GM18858 (cell line): Measurements from ENCODE around the gene CACHD1.

ENCODE experiments used
- ATAC-seq: cut with Tn5 transposase; IDR thresholded peaks from one replicate; pipeline ENCODE4 v1.9.1; 2021; ENCODE audit not compliant: unreplicated experiment

The CACHD1 gene

GRCh38 chr1:64519901-64520300 lies 50.0 kb downstream of the CACHD1 start:
- no peak for ATAC-seq

GRCh38 chr1:64522740-64523139 lies 52.8 kb downstream of the CACHD1 start:
- no peak for ATAC-seq

- no peak for ATAC-seq
Measured at GRCh38 chr1:64523413-64524337, 53.7 kb downstream of the CACHD1 start.

- ATAC-seq, result no peak
Measured at GRCh38 chr1:64524614-64525013, 54.7 kb downstream of the CACHD1 start.

- ATAC-seq, result no peak
Measured at GRCh38 chr1:64525116-64525686, 55.3 kb downstream of the CACHD1 start.

GRCh38 chr1:64526312-64526711 lies 56.4 kb downstream of the CACHD1 start:
- no peak for ATAC-seq

- ATAC-seq, result no peak
Measured at GRCh38 chr1:64527165-64527564, 57.2 kb downstream of the CACHD1 start.

GRCh38 chr1:64527786-64528185 lies 57.9 kb downstream of the CACHD1 start:
- no peak for ATAC-seq

- no peak for ATAC-seq
Measured at GRCh38 chr1:64530969-64531692, 61.2 kb downstream of the CACHD1 start.

GRCh38 chr1:64532646-64533045 lies 62.7 kb downstream of the CACHD1 start:
- no peak for ATAC-seq

- ATAC-seq, result no peak
Measured at GRCh38 chr1:64535938-64536835, 66.3 kb downstream of the CACHD1 start.

- no peak for ATAC-seq
Measured at GRCh38 chr1:64536836-64537490, 67.0 kb downstream of the CACHD1 start.

GRCh38 chr1:64537942-64538341 lies 68.0 kb downstream of the CACHD1 start:
- ATAC-seq, result no peak

- no peak for ATAC-seq
Measured at GRCh38 chr1:64538389-64538788, 68.5 kb downstream of the CACHD1 start.

- no peak for ATAC-seq
Measured at GRCh38 chr1:64539289-64539688, 69.4 kb downstream of the CACHD1 start.

GRCh38 chr1:64539781-64540218 lies 69.9 kb downstream of the CACHD1 start:
- ATAC-seq, result no peak

GRCh38 chr1:64540265-64540791 lies 70.4 kb downstream of the CACHD1 start:
- ATAC-seq, result no peak

- ATAC-seq, result no peak
Measured at GRCh38 chr1:64542118-64542517, 72.2 kb downstream of the CACHD1 start.

GRCh38 chr1:64543831-64544230 lies 73.9 kb downstream of the CACHD1 start:
- no peak for ATAC-seq
